Measurements from ENCODE around the gene ST14.
"Not testable (repeated sequence)": the region's sequence is repeated elsewhere in the genome, so short reads cannot be mapped to it uniquely, and the experiment has no call there.

Gene ST14

DNA sequence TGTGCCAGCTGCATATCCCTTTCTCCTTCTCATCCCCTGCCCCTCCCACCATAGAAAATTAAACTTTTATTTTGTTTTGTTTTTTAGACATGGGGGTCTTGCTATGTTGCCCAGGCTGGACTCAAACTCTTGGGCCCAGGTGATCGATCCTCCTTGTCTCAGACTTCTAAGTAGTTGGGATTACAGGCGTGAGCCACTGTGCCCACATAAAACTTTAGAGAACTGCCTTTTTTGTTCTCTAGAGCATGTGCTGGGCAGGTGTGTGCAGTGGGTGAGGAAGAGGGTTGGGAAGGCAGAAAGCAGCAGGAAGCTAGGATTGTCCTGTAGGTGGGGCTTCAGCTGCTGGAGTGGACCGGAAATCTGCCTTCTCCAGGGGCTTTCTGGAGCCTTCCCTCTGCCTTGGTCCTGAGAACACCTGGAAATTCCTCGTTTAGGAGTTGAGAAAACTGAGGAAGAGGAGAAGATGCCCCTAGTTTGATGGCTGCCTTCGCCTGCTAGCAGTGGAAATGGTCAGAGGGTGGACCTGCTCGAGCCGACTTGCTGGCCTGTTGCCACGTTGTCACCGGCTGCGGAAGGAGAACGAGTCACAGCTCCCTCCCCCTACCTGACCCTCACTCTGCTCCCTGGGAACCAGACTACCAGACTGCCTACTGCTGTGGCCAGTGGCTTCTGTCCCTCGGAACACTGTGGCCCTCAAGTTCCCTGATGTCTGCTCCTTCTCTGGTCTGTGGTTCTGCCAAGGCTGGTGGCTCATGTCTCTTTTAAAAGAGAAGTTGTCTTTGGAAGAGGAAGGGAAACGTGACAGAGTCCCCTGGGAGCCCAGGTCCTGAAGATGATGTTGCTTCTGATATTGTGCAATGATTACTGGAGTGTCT, 4.0 kb downstream of the ST14 start:
- 70 to 77% methylated on average over 13 of the region's 13 CpGs for WGBS, 2 experiments
- Histone ChIP-seq H3K4me1 (ENCODE audit: control insufficient read depth, insufficient read depth, low read length) (no peaks in the 10 kb centered on the region), H3K36me3 (ENCODE audit: control insufficient read depth, insufficient read depth, low read length) (no peaks in the 10 kb centered on the region), H3K9me3 (ENCODE audit: control insufficient read depth, low read length) (no peaks in the 10 kb centered on the region), H3K27ac (ENCODE audit: insufficient read depth, low read depth, low read length, poor library complexity, severe bottlenecking) (no peak overlapping the region), H3K4me3 (ENCODE audit: insufficient read depth, low read depth, low read length) (no peak overlapping the region), H3K27me3 (ENCODE audit: control insufficient read depth, insufficient read depth, low read length, poor library complexity, severe bottlenecking) (peaks cover 40% of the 10 kb centered on the region)

DNA sequence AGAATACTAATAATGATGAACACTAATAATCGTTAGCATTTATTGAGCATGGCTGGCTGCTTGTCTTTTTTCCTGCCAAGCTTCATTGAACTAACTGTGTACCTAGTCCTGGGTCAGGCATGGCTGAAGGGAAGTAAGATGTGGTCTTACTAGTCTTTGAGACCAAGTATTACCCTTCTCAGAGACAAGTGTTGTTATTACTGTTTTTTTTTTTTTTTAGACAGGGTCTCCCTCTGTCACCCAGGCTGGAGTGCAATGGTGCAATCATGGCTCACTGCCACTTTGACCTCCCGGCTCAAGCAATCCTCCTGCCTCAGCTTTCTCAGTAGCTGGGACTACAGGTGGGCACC, 4.6 kb downstream of the ST14 start:
- Histone ChIP-seq H3K36me3 (ENCODE audit: control insufficient read depth, insufficient read depth, low read length) (no peaks in the 10 kb centered on the region), H3K4me1 (ENCODE audit: control insufficient read depth, insufficient read depth, low read length) (no peaks in the 10 kb centered on the region), H3K27me3 (ENCODE audit: control insufficient read depth, insufficient read depth, low read length, poor library complexity, severe bottlenecking) (peaks cover 34% of the 10 kb centered on the region), H3K9me3 (ENCODE audit: control insufficient read depth, low read length) (no peaks in the 10 kb centered on the region), H3K4me3 (ENCODE audit: insufficient read depth, low read depth, low read length) (no peak overlapping the region), H3K27ac (ENCODE audit: insufficient read depth, low read depth, low read length, poor library complexity, severe bottlenecking) (no peak overlapping the region)
- WGBS, 2 experiments, result 89 to 96% methylated on average over 2 of the region's 2 CpGs

DNA sequence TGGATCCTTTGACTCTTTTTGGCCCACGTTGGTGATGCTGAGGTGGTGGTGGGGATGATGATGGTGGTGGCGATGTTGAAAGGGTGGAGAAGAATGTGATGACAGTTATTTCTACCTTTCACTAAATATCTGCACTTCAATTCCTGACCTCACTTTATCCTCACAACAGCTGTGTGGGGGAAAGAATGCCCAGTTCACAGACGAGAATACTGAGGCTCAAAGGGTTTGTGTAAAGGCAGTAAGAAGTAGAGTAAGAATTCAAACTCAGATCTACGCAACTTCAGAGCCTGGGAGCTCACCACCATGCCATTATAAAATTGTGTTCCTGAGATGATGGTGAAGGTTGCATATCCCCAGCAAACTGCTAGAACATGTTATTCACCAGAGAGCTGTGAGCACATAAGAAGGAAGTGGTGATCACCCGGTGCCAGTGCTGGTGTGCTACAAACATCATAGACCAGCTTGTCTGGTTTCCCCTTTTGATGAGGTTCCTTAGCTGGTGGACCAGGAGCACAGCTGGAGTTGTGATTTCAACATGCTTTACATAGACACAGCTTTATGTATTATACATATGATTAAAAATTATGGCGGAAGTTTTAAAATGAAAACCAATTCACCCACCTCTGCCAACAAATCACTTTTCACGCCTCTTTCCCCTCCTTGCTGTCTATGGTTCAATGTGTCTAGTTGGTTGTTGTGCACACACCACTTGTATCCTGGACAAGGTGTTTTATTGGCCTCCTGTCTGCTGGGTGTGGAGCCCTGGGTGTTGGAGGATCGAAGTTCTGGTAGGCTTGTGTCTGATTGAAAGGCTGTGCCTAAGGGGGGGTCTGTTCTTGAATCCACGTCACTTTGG, 6.2 kb downstream of the ST14 start:
- no peaks in the 10 kb centered on the region for H3K36me3 ChIP-seq (ENCODE audit: control insufficient read depth, insufficient read depth, low read length)
- WGBS, 2 experiments, result 89% methylated on average over 7 of the region's 9 CpGs
- H3K27me3 ChIP-seq (ENCODE audit: control insufficient read depth, insufficient read depth, low read length, poor library complexity, severe bottlenecking), result peaks cover 20% of the 10 kb centered on the region
- no peaks in the 10 kb centered on the region for H3K4me1 ChIP-seq (ENCODE audit: control insufficient read depth, insufficient read depth, low read length)
- H3K27ac ChIP-seq (ENCODE audit: insufficient read depth, low read depth, low read length, poor library complexity, severe bottlenecking), result no peak overlapping the region
- H3K4me3 ChIP-seq (ENCODE audit: insufficient read depth, low read depth, low read length), result no peak overlapping the region
- H3K9me3 ChIP-seq (ENCODE audit: control insufficient read depth, low read length), result no peaks in the 10 kb centered on the region

- Histone ChIP-seq H3K27ac (ENCODE audit: insufficient read depth, low read depth, low read length, poor library complexity, severe bottlenecking) (no peak overlapping the region), H3K9me3 (ENCODE audit: control insufficient read depth, low read length) (no peaks in the 10 kb centered on the region), H3K4me1 (ENCODE audit: control insufficient read depth, insufficient read depth, low read length) (no peaks in the 10 kb centered on the region), H3K4me3 (ENCODE audit: insufficient read depth, low read depth, low read length) (no peak overlapping the region), H3K27me3 (ENCODE audit: control insufficient read depth, insufficient read depth, low read length, poor library complexity, severe bottlenecking) (peaks cover 14% of the 10 kb centered on the region), H3K36me3 (ENCODE audit: control insufficient read depth, insufficient read depth, low read length) (no peaks in the 10 kb centered on the region)
- WGBS, 2 experiments, result 90 to 92% methylated on average over 4 of the region's 4 CpGs
Observed at GRCh38 chr11:130166457-130166784, 6.8 kb downstream of the ST14 start.

DNA sequence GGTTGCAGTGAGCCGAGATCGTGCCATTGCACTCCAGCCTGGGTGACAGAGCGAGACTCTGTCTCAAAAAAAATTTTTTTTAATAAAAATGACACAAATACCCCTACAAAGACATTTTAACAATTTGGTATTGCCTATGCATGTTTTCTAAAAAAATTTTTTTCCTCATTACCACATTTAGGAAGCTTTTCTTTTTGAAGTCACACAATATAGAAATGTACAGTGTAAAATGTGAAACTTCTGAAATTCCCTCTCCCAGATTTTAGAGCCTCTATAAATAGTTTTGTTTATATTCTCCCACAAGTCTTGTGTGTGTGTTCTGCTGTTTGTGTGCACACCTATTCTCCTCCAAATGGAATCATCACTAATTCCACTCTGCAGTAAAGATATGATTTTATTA, 7.6 kb downstream of the ST14 start:
- peaks cover 7% of the 10 kb centered on the region for H3K27me3 ChIP-seq (ENCODE audit: control insufficient read depth, insufficient read depth, low read length, poor library complexity, severe bottlenecking)
- H3K27ac ChIP-seq (ENCODE audit: insufficient read depth, low read depth, low read length, poor library complexity, severe bottlenecking), result no peak overlapping the region
- no peak overlapping the region for H3K4me3 ChIP-seq (ENCODE audit: insufficient read depth, low read depth, low read length)
- H3K9me3 ChIP-seq (ENCODE audit: control insufficient read depth, low read length), result no peaks in the 10 kb centered on the region
- no peaks in the 10 kb centered on the region for H3K36me3 ChIP-seq (ENCODE audit: control insufficient read depth, insufficient read depth, low read length)
- 85 to 97% methylated on average over 3 of the region's 3 CpGs for WGBS, 2 experiments
- no peaks in the 10 kb centered on the region for H3K4me1 ChIP-seq (ENCODE audit: control insufficient read depth, insufficient read depth, low read length)

GRCh38 chr11:130168105-130168504, 8.5 kb downstream of the ST14 start:
- Histone ChIP-seq H3K27ac (ENCODE audit: insufficient read depth, low read depth, low read length, poor library complexity, severe bottlenecking) (no peak overlapping the region), H3K9me3 (ENCODE audit: control insufficient read depth, low read length) (no peaks in the 10 kb centered on the region), H3K36me3 (ENCODE audit: control insufficient read depth, insufficient read depth, low read length) (no peaks in the 10 kb centered on the region), H3K4me1 (ENCODE audit: control insufficient read depth, insufficient read depth, low read length) (no peaks in the 10 kb centered on the region), H3K27me3 (ENCODE audit: control insufficient read depth, insufficient read depth, low read length, poor library complexity, severe bottlenecking) (peaks cover 3% of the 10 kb centered on the region), H3K4me3 (ENCODE audit: insufficient read depth, low read depth, low read length) (no peak overlapping the region)
- 92 to 95% methylated on average over 7 of the region's 7 CpGs for WGBS, 2 experiments

- 56 to 62% methylated on average over 8 of the region's 8 CpGs for WGBS, 2 experiments
- H3K27me3 ChIP-seq (ENCODE audit: control insufficient read depth, insufficient read depth, low read length, poor library complexity, severe bottlenecking), result peaks cover 3% of the 10 kb centered on the region
- no peaks in the 10 kb centered on the region for H3K4me1 ChIP-seq (ENCODE audit: control insufficient read depth, insufficient read depth, low read length)
- no peak overlapping the region for H3K4me3 ChIP-seq (ENCODE audit: insufficient read depth, low read depth, low read length)
- H3K9me3 ChIP-seq (ENCODE audit: control insufficient read depth, low read length), result no peaks in the 10 kb centered on the region
- no peaks in the 10 kb centered on the region for H3K36me3 ChIP-seq (ENCODE audit: control insufficient read depth, insufficient read depth, low read length)
- no peak overlapping the region for H3K27ac ChIP-seq (ENCODE audit: insufficient read depth, low read depth, low read length, poor library complexity, severe bottlenecking)
Observed at GRCh38 chr11:130170345-130170744, 10.8 kb downstream of the ST14 start.

GRCh38 chr11:130171534-130171933, 12.0 kb downstream of the ST14 start:
- 80 to 87% methylated on average over 4 to 5 of the region's 5 CpGs for WGBS, 2 experiments
- H3K27me3 ChIP-seq (ENCODE audit: control insufficient read depth, insufficient read depth, low read length, poor library complexity, severe bottlenecking), result peaks cover 3% of the 10 kb centered on the region
- no peaks in the 10 kb centered on the region for H3K9me3 ChIP-seq (ENCODE audit: control insufficient read depth, low read length)
- H3K4me3 ChIP-seq (ENCODE audit: insufficient read depth, low read depth, low read length), result no peak overlapping the region
- H3K4me1 ChIP-seq (ENCODE audit: control insufficient read depth, insufficient read depth, low read length), result no peaks in the 10 kb centered on the region
- no peaks in the 10 kb centered on the region for H3K36me3 ChIP-seq (ENCODE audit: control insufficient read depth, insufficient read depth, low read length)
- no peak overlapping the region for H3K27ac ChIP-seq (ENCODE audit: insufficient read depth, low read depth, low read length, poor library complexity, severe bottlenecking)

DNA sequence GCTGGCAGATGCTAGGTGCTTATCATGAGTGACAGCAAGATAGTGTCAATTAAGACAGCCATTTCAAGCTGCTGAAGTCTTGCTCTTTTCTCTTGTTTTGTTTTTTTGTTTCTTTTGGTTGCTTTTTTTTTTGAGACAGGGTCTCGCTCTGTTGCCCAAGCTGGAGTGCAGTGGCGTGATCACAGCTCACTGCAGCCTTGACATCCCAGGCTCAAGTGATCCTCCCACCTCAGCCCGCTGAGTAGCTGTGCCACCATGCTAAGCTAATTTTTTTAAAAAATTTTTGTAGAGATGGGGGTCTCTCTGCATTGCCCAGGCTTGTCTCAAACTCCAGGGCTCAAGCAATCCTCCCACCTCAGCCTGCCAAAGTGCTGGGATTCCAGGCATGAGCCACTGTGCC, 12.4 kb downstream of the ST14 start:
- not testable (repeated sequence) for H3K4me3 ChIP-seq (ENCODE audit: insufficient read depth, low read depth, low read length); H3K9me3 ChIP-seq (ENCODE audit: control insufficient read depth, low read length); H3K36me3 ChIP-seq (ENCODE audit: control insufficient read depth, insufficient read depth, low read length); H3K27me3 ChIP-seq (ENCODE audit: control insufficient read depth, insufficient read depth, low read length, poor library complexity, severe bottlenecking); H3K4me1 ChIP-seq (ENCODE audit: control insufficient read depth, insufficient read depth, low read length); H3K27ac ChIP-seq (ENCODE audit: insufficient read depth, low read depth, low read length, poor library complexity, severe bottlenecking)
- 93 to 94% methylated on average over 3 of the region's 3 CpGs for WGBS, 2 experiments

DNA sequence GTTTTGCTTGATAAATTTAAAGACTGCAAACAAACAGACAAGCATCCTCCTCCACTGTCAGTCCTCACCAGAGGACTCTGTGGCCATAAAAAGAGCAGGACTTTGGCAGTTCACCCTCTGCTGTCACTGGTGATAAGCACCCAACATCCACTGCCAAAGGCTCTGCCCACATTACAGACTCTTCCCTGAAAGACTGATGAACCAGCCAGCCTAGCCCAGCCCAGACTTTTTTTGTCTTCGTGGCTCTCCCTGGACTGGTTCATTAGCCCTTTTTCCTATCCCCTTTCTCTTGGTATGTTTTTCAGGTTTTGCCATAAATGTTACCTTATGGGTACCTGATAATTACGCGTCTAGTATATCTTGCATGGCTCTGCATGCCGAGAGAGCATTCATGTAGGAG, 15.1 kb downstream of the ST14 start:
- Histone ChIP-seq H3K4me3 (ENCODE audit: insufficient read depth, low read depth, low read length) (no peak overlapping the region), H3K9me3 (ENCODE audit: control insufficient read depth, low read length) (no peaks in the 10 kb centered on the region)
- 95 to 96% methylated on average over 4 of the region's 4 CpGs for WGBS, 2 experiments

More for the DNA sequence above, 15.1 kb downstream of the ST14 start:
- Histone ChIP-seq H3K27ac (ENCODE audit: insufficient read depth, low read depth, low read length, poor library complexity, severe bottlenecking) (no peak overlapping the region), H3K36me3 (ENCODE audit: control insufficient read depth, insufficient read depth, low read length) (no peaks in the 10 kb centered on the region), H3K27me3 (ENCODE audit: control insufficient read depth, insufficient read depth, low read length, poor library complexity, severe bottlenecking) (peaks cover 3% of the 10 kb centered on the region), H3K4me1 (ENCODE audit: control insufficient read depth, insufficient read depth, low read length) (no peaks in the 10 kb centered on the region)

All from ectodermal cell (in vitro differentiated cells).